Activated CD4-positive, alpha-beta T cell treated with anti-CD3 and anti-CD28 coated beads, Interleukin-2, Interleukin-4, amounts not matched to agents 100 ng/mL and 50 ng/mL, durations not matched to agents 16 hours and 8 hours (primary cell): ENCODE results near the gene SEPHS2.
"Not testable (repeated sequence)": the region's sequence is repeated elsewhere in the genome, so short reads cannot be mapped to it uniquely, and the experiment has no call there.

Experiments used
- DNase-seq: peaks from one replicate; pipeline ENCODE4 v3.0.0-alpha.2; 2020; ENCODE audit warnings: low spot score

The SEPHS2 gene, protein sequence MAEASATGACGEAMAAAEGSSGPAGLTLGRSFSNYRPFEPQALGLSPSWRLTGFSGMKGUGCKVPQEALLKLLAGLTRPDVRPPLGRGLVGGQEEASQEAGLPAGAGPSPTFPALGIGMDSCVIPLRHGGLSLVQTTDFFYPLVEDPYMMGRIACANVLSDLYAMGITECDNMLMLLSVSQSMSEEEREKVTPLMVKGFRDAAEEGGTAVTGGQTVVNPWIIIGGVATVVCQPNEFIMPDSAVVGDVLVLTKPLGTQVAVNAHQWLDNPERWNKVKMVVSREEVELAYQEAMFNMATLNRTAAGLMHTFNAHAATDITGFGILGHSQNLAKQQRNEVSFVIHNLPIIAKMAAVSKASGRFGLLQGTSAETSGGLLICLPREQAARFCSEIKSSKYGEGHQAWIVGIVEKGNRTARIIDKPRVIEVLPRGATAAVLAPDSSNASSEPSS

DNA sequence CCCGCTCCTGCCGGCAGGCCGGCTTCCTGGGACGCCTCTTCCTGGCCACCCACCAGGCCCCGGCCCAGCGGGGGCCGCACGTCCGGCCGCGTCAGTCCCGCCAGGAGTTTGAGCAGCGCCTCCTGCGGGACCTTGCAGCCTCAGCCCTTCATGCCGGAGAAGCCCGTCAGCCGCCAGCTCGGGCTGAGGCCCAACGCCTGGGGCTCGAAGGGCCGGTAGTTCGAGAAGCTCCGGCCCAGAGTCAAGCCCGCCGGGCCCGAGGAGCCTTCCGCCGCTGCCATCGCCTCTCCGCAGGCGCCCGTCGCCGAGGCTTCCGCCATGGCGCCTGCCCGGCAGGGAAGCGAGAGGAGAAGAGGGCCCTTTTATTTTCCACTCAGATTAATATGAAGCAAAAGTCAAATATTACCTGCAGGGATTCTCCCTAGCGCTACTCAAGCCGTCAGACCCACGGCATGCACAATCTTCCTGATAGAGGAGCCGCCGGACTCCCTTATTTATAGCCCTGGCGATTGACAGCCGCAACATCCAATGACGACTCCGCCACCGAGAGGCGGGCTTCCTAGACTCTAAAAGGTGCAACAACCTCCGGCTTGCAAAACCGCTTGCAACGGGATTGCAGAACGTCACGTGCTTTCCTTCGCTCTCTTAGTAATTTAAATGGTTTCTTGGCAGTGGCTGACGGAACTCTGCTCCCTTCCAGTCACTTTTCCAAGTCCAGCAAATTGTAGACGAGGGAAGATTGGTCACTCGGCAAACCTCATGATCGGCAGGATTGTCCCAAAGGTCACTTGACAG is at the start of gene SEPHS2:
SEPHS2 (minus strand) TSS at position 467 of the 795 bp plus-strand sequence; CDS start at position 320, 147 bp downstream.
- peak; percentile 98 for DNase-seq

DNA sequence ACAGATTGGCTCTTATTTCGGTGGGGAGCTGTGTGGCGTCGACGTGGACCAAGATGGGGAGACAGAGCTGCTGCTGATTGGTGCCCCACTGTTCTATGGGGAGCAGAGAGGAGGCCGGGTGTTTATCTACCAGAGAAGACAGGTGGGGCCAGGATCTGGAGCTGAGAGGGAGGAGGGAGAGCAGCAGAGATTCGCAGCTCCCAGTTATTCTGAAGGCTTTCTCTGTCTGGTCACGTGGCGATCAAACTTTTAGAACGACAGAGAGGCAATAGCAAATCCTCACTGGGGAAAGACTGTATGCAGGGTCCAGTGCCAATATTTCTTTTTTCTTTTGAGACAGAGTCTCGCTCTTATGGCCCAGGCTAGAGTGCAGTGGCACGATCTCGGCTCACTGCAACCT is 49.0 kb upstream of the SEPHS2 start:
- DNase-seq, result no peak

GRCh38 chr16:30493941-30494488 is 48.3 kb upstream of the SEPHS2 start:
- DNase-seq, result no peak

- DNase-seq, result no peak
Observed at GRCh38 chr16:30491744-30492308, 46.2 kb upstream of the SEPHS2 start.

DNA sequence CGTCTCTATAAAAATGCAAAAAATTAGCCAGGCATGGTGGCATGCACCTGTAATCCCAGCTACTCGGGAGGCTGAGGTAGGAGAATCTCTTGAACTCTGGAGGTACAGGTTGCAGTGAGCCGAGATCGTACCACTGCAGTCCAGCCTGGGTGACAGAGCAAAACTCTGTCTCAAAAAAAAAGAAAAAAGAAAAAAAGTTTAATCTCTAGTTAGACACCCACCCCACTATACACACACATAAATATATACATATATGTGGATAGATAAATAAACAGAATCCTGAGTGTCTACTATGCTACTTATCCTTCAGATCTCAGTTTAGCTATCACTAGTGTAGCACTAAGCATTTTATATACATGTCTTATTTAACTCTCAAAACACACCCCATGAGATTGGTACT is 45.6 kb upstream of the SEPHS2 start:
- DNase-seq, result no peak

GRCh38 chr16:30490210-30490609 is 44.5 kb upstream of the SEPHS2 start:
- no peak for DNase-seq

DNA sequence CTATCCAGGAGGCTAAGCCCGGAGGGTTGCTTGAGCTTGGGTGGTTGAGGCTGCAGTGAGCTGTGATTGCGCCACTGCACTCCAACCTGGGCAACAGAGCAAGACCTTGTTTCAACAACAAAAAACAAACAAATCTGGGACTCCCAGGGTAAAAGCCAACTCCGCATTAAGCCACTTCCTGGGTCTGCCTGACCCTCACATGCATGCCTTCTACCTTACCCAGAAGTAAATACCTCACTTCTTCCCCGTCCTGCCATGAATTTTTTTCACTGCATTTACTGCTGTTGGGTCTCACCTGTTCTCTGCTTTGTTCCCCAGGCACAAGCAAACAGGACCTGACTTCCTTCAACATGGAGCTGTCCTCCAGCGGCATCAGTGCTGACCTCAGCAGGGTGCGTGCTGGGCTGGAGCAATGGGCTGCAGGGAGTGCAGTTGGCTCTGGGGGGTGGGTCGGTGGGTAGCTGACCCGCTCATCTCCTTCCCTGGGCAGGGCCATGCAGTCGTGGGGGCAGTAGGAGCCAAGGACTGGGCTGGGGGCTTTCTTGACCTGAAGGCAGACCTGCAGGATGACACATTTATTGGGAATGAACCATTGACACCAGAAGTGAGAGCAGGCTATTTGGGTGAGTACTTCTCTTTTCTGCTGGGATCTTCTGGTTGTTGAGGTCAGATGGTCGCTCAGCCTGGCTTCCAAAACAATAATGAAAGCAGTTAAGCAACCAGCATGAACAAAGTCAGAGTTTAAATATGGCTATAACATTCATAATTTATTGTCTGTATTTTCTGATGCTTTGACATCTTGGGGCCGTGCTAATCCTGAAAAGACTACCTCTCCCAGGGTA is 43.3 kb upstream of the SEPHS2 start:
- DNase-seq, result no peak

GRCh38 chr16:30485818-30486436 is 40.3 kb upstream of the SEPHS2 start:
- DNase-seq, result no peak

- DNase-seq, result no peak
Observed at GRCh38 chr16:30484887-30485286, 39.2 kb upstream of the SEPHS2 start.

DNA sequence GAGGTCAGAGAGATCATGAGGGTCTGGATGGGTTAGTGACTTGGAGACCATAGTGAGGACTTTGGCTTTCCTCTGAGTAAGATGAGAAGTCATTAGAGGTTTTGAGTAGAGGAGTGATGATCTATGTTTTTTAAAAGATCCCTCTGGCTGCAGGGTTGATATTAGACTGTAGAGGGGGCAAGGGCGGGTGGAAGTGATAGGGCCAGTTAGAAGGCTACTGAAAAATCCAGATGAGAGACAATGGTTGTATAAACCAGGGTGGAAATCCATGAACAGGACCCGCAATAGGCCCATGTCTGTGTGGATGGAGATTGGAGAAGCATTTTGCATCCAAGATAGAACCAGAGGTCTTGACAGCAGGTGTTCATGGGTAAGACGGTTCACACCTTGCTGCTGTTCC is 36.7 kb upstream of the SEPHS2 start:
- no peak for DNase-seq

GRCh38 chr16:30481381-30481780 is 35.7 kb upstream of the SEPHS2 start:
- DNase-seq, result no peak

- DNase-seq, result no peak
Observed at GRCh38 chr16:30478766-30479478, 33.2 kb upstream of the SEPHS2 start.

DNA sequence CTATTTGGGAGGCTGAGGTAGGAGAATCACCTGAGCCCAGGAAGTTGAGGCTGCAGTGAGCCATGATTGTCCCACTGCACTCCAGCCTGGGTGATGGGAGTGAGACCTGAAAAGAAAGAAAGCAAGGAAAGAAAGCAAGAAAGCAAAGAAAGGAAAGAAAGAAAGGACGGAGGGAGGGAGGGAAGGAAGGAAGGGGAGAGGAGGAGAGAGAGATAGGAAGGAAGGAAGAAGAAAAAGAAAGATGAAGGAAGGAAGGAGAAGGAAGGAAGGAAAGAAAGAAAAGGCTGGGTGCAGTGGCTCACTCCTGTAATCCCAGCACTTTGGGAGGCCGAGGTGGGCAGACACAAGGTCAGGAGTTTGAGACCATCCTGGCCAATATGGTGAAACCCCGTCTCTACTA is 32.1 kb upstream of the SEPHS2 start:
- not testable (repeated sequence) for DNase-seq

- DNase-seq, result no peak
Observed at GRCh38 chr16:30476991-30477390, 31.3 kb upstream of the SEPHS2 start.

- DNase-seq, result no peak
Observed at GRCh38 chr16:30474684-30475083, 29.0 kb upstream of the SEPHS2 start.

- no peak for DNase-seq
Observed at GRCh38 chr16:30474074-30474452, 28.4 kb upstream of the SEPHS2 start.

GRCh38 chr16:30473231-30474073 is 27.8 kb upstream of the SEPHS2 start:
- peak; percentile 64 for DNase-seq

DNA sequence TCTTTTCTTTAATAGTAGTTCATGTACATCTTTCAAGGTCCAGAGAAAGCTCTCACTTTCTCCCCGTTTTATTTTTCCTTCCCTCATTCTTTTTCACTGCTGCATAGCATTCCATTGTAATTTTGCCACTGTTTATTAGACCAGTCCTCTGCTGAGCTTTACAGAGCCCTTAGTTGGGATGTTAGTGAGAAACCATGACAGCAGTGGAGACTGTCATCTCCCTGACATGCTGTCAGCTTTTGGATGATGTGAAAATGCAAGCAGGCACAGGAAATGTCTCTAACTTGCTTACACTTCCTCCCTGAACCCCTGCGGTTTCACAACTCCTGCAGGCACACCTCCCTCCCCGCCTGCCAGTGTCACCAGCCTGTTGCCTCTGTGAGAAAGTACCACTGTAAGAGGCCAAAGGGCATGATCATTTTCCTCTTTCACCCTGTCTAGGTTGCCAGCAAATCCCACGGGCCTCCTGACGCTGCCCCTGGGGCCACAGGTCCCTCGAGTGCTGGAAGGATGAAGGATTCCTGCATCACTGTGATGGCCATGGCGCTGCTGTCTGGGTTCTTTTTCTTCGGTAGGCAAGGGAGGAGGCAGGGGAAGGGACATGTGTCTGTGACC is 26.8 kb upstream of the SEPHS2 start, which contains the start of gene ITGAL:
ITGAL (plus strand) TSS at position 415 of the 615 bp plus-strand sequence; CDS start at position 511, 96 bp downstream.
- DNase-seq, result peak; percentile 97

DNA sequence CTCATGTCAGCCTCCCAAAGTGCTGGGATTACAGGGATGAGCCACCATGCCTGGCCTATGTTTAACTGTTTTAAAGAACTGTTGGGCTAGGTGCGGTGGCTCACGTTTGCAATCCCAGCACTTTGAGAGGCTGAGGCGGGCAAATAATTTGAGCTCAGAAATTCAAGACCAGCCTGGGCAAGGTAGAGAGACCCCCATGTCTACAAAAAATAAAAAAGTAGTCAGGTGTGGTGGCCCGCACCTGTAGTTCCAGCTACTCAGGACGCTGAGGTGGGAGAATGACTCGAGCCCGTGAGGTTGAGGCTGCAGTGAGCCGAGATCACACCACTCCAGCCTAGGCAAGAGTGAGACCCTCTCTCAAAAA is 24.9 kb upstream of the SEPHS2 start:
- no peak for DNase-seq
